ENCODE data around the gene EID2B. TPM values are rescaled to one million over a fixed set of nuclear protein-coding genes. Genes with fewer than 3 reads are reported as not detected.

Gene EID2B
- polyA plus RNA-seq, 1 of the 3 experiments (the other 2 are of a cell fraction) = 6.5 TPM

DNA sequence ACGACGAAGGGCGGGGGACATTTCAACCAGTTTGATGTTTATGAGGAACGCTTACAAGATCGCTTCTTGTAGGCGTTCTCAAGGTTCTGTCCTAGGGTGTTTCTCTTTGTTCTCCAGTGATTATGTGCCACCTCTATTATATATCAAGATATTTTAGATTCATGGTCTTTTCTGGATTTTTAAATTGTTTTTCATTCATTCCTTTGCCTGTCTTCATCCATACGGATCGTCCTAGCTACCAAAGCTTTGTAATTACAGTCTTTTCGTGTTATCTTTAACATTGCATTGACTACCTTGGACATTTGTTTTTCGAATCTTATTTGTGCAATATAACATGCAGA is 7.7 kb upstream of the EID2B start:
- POLR2A ChIA-PET = no interaction called here
- Histone ChIP-seq H3K27me3 (ENCODE audit: insufficient read depth) (peaks cover 3% of the 10 kb centered on the region; the same call in 1 of the 2 replicates), H3K79me2 (ENCODE audit: insufficient read depth) (peaks cover 29% of the 10 kb centered on the region), H3K4me2 (peak overlapping the region; percentile 9; the same call in 1 of the 2 replicates), H3K36me3 (replicated peaks in 1 of 2; ENCODE audit: control insufficient read depth in 1 of 2, insufficient read depth in 2 of 2, low read length in 1 of 2) (no peaks in the 10 kb centered on the region), H3K27ac (ENCODE audit: low read depth in 2 of 2, low read length in 1 of 2) (no peak overlapping the region), H3K9me3 (no peaks in the 10 kb centered on the region), H3K9ac (no peak overlapping the region; the same call in 1 of the 2 replicates), H3K4me3 (ENCODE audit: low read depth in 2 of 2, low read length in 1 of 2) (peak overlapping the region; percentile 77 to 88; a peak in 3 of 4 replicates), H3K4me1 (ENCODE audit: control insufficient read depth in 1 of 2, insufficient read depth in 2 of 2, low read depth in 1 of 2, low read length in 1 of 2) (peaks cover 3 to 7% of the 10 kb centered on the region in 2 experiments; a peak in 2 of 4 replicates), H2AFZ (ENCODE audit: low read depth) (peak overlapping the region; percentile 75), H3F3A (replicated peaks; ENCODE audit: insufficient read depth) (no peaks in the 10 kb centered on the region), H4K20me1 (ENCODE audit: insufficient read depth) (peaks cover 7% of the 10 kb centered on the region; the same call in 1 of the 2 replicates), H3K9me2 (no peaks in the 10 kb centered on the region)
- DNase-seq = no peak
- TF ChIP-seq SIN3A (IDR thresholded peaks at IDR 0.05; ENCODE audit: borderline replicate concordance, low read depth, low read length) = no peak
- TF ChIP-seq POLR2AphosphoS5 (IDR thresholded peaks at IDR 0.05; ENCODE audit: low read depth, low read length) = no peak
- no peak for TF ChIP-seq NRF1 (IDR thresholded peaks at IDR 0.05; ENCODE audit: low read depth, low read length)
- TF ChIP-seq NFIC (IDR thresholded peaks at IDR 0.05; ENCODE audit: borderline replicate concordance) = no peak
- TF ChIP-seq, protein P1, sequence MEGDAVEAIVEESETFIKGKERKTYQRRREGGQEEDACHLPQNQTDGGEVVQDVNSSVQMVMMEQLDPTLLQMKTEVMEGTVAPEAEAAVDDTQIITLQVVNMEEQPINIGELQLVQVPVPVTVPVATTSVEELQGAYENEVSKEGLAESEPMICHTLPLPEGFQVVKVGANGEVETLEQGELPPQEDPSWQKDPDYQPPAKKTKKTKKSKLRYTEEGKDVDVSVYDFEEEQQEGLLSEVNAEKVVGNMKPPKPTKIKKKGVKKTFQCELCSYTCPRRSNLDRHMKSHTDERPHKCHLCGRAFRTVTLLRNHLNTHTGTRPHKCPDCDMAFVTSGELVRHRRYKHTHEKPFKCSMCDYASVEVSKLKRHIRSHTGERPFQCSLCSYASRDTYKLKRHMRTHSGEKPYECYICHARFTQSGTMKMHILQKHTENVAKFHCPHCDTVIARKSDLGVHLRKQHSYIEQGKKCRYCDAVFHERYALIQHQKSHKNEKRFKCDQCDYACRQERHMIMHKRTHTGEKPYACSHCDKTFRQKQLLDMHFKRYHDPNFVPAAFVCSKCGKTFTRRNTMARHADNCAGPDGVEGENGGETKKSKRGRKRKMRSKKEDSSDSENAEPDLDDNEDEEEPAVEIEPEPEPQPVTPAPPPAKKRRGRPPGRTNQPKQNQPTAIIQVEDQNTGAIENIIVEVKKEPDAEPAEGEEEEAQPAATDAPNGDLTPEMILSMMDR (IDR thresholded peaks at IDR 0.05) = no peak
- TF ChIP-seq, protein P2, sequence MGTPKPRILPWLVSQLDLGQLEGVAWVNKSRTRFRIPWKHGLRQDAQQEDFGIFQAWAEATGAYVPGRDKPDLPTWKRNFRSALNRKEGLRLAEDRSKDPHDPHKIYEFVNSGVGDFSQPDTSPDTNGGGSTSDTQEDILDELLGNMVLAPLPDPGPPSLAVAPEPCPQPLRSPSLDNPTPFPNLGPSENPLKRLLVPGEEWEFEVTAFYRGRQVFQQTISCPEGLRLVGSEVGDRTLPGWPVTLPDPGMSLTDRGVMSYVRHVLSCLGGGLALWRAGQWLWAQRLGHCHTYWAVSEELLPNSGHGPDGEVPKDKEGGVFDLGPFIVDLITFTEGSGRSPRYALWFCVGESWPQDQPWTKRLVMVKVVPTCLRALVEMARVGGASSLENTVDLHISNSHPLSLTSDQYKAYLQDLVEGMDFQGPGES (IDR thresholded peaks at IDR 0.05; ENCODE audit: low read depth, low read length) = no peak
- no peak for TF ChIP-seq RCOR1 (IDR thresholded peaks at IDR 0.05; ENCODE audit: low read length)
- TF ChIP-seq MEF2A (IDR thresholded peaks at IDR 0.05; ENCODE audit: borderline replicate concordance, low read depth) = no peak
- no peak for TF ChIP-seq ELF1 (IDR thresholded peaks at IDR 0.05)
- TF ChIP-seq TCF12 (IDR thresholded peaks at IDR 0.05) = no peak
- no peak for TF ChIP-seq RAD21 (IDR thresholded peaks at IDR 0.05; ENCODE audit: low read length)
- TF ChIP-seq, protein P3, sequence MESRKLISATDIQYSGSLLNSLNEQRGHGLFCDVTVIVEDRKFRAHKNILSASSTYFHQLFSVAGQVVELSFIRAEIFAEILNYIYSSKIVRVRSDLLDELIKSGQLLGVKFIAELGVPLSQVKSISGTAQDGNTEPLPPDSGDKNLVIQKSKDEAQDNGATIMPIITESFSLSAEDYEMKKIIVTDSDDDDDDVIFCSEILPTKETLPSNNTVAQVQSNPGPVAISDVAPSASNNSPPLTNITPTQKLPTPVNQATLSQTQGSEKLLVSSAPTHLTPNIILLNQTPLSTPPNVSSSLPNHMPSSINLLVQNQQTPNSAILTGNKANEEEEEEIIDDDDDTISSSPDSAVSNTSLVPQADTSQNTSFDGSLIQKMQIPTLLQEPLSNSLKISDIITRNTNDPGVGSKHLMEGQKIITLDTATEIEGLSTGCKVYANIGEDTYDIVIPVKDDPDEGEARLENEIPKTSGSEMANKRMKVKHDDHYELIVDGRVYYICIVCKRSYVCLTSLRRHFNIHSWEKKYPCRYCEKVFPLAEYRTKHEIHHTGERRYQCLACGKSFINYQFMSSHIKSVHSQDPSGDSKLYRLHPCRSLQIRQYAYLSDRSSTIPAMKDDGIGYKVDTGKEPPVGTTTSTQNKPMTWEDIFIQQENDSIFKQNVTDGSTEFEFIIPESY (IDR thresholded peaks at IDR 0.05; ENCODE audit: borderline replicate concordance, low read depth) = no peak
- TF ChIP-seq FOSL2 (IDR thresholded peaks at IDR 0.05; ENCODE audit: borderline replicate concordance, low read depth) = no peak
- no peak for TF ChIP-seq YY1 (IDR thresholded peaks at IDR 0.05; ENCODE audit: low read depth)
- WGBS (ENCODE audit: low lambda C conversion rate) = 17% methylated on average over 10 of the region's 10 CpGs
- CTCF ChIA-PET = interaction anchor here (0.6 to 3.1 kb wide), 9 partner anchors 9 to 132 kb away, joined by 3 to 20 read pairs (median 4); partner anchors contain the start of genes DLL3 and RPS16
